H1 (cell line): ENCODE results near the gene MRPL40. TPM values are rescaled to one million over a fixed set of nuclear protein-coding genes. Genes with fewer than 3 reads are reported as not detected.

Source experiments
- CTCF ChIA-PET: fragments of 300-600 bp; sonication (Branson Sonifier 250); formaldehyde crosslinking; loops from one replicate; lab custom pipeline; 2021; ENCODE audit not compliant: partially characterized antibody; lab: Charles Lee
- POLR2A ChIA-PET: fragments of 300-600 bp; sonication (Branson Sonifier 250); formaldehyde crosslinking; loops from one replicate; lab custom pipeline; 2021; ENCODE audit warnings: inconsistent platforms; ENCODE audit not compliant: partially characterized antibody; lab: Charles Lee
- DNase-seq, 2 experiments: peaks; one replicate each; pipeline versions ENCODE4 v3.0.0 to v3.0.0-alpha.2; 2010 to 2022; ENCODE audit warnings: low spot score in 2 of 2, low read depth in 1 of 2, mixed read lengths in 1 of 2
- FAIRE-seq: peaks from 2 replicates; lab custom pipeline; 2011; peaks lifted over from hg19 to GRCh38; lab: Jason Lieb, UNC
- H2AFZ ChIP-seq: 2 replicates; pipeline ENCODE4 v1.8.1; 2012; ENCODE audit warnings: low read length, inconsistent platforms
- H2AK5ac ChIP-seq: 2 replicates; pipeline ENCODE4 v1.6.1; 2013; ENCODE audit warnings: low read depth, low read length
- H2BK120ac ChIP-seq: replicated peaks from 2 replicates; pipeline ENCODE3; 2013; ENCODE audit warnings: low read depth, low read length, inconsistent platforms
- H2BK12ac ChIP-seq: 2 replicates; pipeline ENCODE4 v1.6.1; 2013; ENCODE audit warnings: low read depth, low read length
- H2BK15ac ChIP-seq: 2 replicates; pipeline ENCODE4 v1.6.1; 2013; ENCODE audit warnings: low read length
- H2BK20ac ChIP-seq: 2 replicates; pipeline ENCODE4 v1.6.1; 2013; ENCODE audit warnings: low read length
- H2BK5ac ChIP-seq: 2 replicates; pipeline ENCODE4 v1.6.1; 2013; ENCODE audit warnings: low read depth, low read length
- H3K14ac ChIP-seq: 2 replicates; pipeline ENCODE4 v1.6.1; 2013; ENCODE audit warnings: inconsistent platforms; ENCODE audit not compliant: insufficient read length
- H3K18ac ChIP-seq: 2 replicates; pipeline ENCODE4 v1.6.1; 2013; ENCODE audit warnings: low read length; ENCODE audit errors: extremely low read depth
- H3K23ac ChIP-seq: 2 replicates; pipeline ENCODE4 v1.6.1; 2013; ENCODE audit warnings: inconsistent platforms; ENCODE audit not compliant: insufficient read length
- H3K23me2 ChIP-seq: 2 replicates; pipeline ENCODE4 v1.6.1; 2013; ENCODE audit warnings: low read depth, low read length
- H3K27ac ChIP-seq: 2 replicates; pipeline ENCODE4 v1.6.1; 2011; ENCODE audit warnings: low read depth, low read length, inconsistent platforms
- H3K27me3 ChIP-seq, 4 experiments: replicated peaks in 1 of 4; 1 replicate in 1 of 4; 2 replicates in 3 of 4; pipeline versions ENCODE4 v1.6.1 to v1.8.1; 2011 to 2013; ENCODE audit warnings: low read length in 3 of 4, mild to moderate bottlenecking in 3 of 4, inconsistent platforms in 2 of 4, mixed read lengths in 2 of 4, moderate library complexity in 1 of 4; ENCODE audit not compliant: control insufficient read depth in 3 of 4, insufficient read depth in 3 of 4; ENCODE audit errors: extremely low read depth in 1 of 4
- H3K36me3 ChIP-seq, 4 experiments: 2 replicates each; pipeline versions ENCODE4 v1.6.1 to v1.8.1; 2011 to 2013; ENCODE audit warnings: mild to moderate bottlenecking in 4 of 4, low read length in 3 of 4, moderate library complexity in 2 of 4, control low read depth in 1 of 4, inconsistent platforms in 1 of 4; ENCODE audit not compliant: insufficient read depth in 4 of 4, control insufficient read depth in 2 of 4
- H3K4ac ChIP-seq: replicated peaks from 2 replicates; pipeline ENCODE3; 2013; ENCODE audit warnings: low read length, low read depth, mixed read lengths, inconsistent platforms; ENCODE audit not compliant: insufficient read length
- H3K4me1 ChIP-seq, 4 experiments: replicated peaks in 1 of 4; 1 replicate in 1 of 4; 2 replicates in 3 of 4; pipeline versions ENCODE4 v1.6.1 to v1.8.1; 2011 to 2013; ENCODE audit warnings: low read length in 3 of 4, inconsistent platforms in 2 of 4, mixed read lengths in 1 of 4; ENCODE audit not compliant: insufficient read depth in 4 of 4, control insufficient read depth in 3 of 4
- H3K4me2 ChIP-seq, 2 experiments: 2 replicates each; pipeline versions ENCODE4 v1.6.1 to v1.8.1; 2011 to 2013; ENCODE audit warnings: low read depth in 2 of 2, low read length in 2 of 2, control low read depth in 1 of 2, inconsistent platforms in 1 of 2, mild to moderate bottlenecking in 1 of 2; ENCODE audit not compliant: insufficient read depth in 1 of 2
- H3K4me3 ChIP-seq, 4 experiments: fragments of 200-600, 300-600 bp in 1 of 4; sonication (generic), shearing (Covaris generic), sonication (Bioruptor Twin) in 1 of 4; 2 replicates each; pipeline versions ENCODE4 v1.5.1 to v1.8.1; 2011 to 2016; ENCODE audit warnings: low read length in 4 of 4, low read depth in 3 of 4, control low read depth in 2 of 4, inconsistent platforms in 2 of 4, mild to moderate bottlenecking in 2 of 4, mixed read lengths in 1 of 4, moderate library complexity in 1 of 4; ENCODE audit not compliant: insufficient read depth in 2 of 4; ENCODE audit errors: extremely low read depth in 1 of 4
- H3K56ac ChIP-seq: replicated peaks from 2 replicates; pipeline ENCODE3; 2013; ENCODE audit warnings: low read depth, mild to moderate bottlenecking, mixed read lengths, low read length, inconsistent platforms; ENCODE audit not compliant: insufficient read length
- H3K79me1 ChIP-seq: 2 replicates; pipeline ENCODE4 v1.6.1; 2013; ENCODE audit warnings: low read depth, low read length, control low read depth
- H3K79me2 ChIP-seq, 2 experiments: 2 replicates each; pipeline versions ENCODE4 v1.6.1 to v1.8.1; 2012 to 2013; ENCODE audit warnings: low read length in 2 of 2, mild to moderate bottlenecking in 2 of 2, inconsistent platforms in 1 of 2; ENCODE audit not compliant: insufficient read depth in 2 of 2, control insufficient read depth in 1 of 2
- H3K9ac ChIP-seq, 4 experiments: replicated peaks in 1 of 4; 1 replicate in 1 of 4; 2 replicates in 3 of 4; pipeline versions ENCODE4 v1.6.1 to v1.8.1; 2011 to 2013; ENCODE audit warnings: low read depth in 3 of 4, low read length in 3 of 4, control low read depth in 2 of 4, mild to moderate bottlenecking in 2 of 4, moderate library complexity in 2 of 4, inconsistent platforms in 1 of 4; ENCODE audit errors: extremely low read depth in 1 of 4
- H3K9me3 ChIP-seq, 2 experiments: 2 replicates each; pipeline versions ENCODE4 v1.6.1 to v1.8.1; 2012 to 2013; ENCODE audit warnings: mild to moderate bottlenecking in 2 of 2, moderate library complexity in 2 of 2, control low read depth in 1 of 2, inconsistent platforms in 1 of 2, low read depth in 1 of 2, low read length in 1 of 2, mixed read lengths in 1 of 2; ENCODE audit not compliant: insufficient read depth in 2 of 2
- H4K20me1 ChIP-seq, 2 experiments: replicated peaks in 1 of 2; 2 replicates each; pipeline versions ENCODE3 to v1.8.1; 2011 to 2013; ENCODE audit warnings: inconsistent platforms in 2 of 2, low read length in 2 of 2, mild to moderate bottlenecking in 1 of 2; ENCODE audit not compliant: insufficient read depth in 2 of 2, control insufficient read depth in 1 of 2
- H4K5ac ChIP-seq: 2 replicates; pipeline ENCODE4 v1.6.1; 2013; ENCODE audit warnings: low read length, low read depth, mixed read lengths, inconsistent platforms; ENCODE audit not compliant: insufficient read length
- H4K8ac ChIP-seq: 2 replicates; pipeline ENCODE4 v1.8.0; 2013; ENCODE audit warnings: mild to moderate bottlenecking, moderate library complexity, low read length, inconsistent platforms; ENCODE audit not compliant: insufficient read depth; ENCODE audit errors: extremely low read depth
- H4K91ac ChIP-seq: replicated peaks from 2 replicates; pipeline ENCODE3; 2013; ENCODE audit warnings: low read length, mixed read lengths, inconsistent platforms; ENCODE audit not compliant: insufficient read length
- EGR1 ChIP-seq: IDR thresholded peaks from 2 replicates; pipeline ENCODE4 v1.6.1; 2011; ENCODE audit warnings: low read depth, low read length, borderline replicate concordance
- GABPA ChIP-seq: IDR thresholded peaks from 2 replicates; pipeline ENCODE4 v1.6.1; 2011; ENCODE audit warnings: mild to moderate bottlenecking, low read length, moderate library complexity, borderline replicate concordance; ENCODE audit not compliant: insufficient read depth
- HDAC2 ChIP-seq, 2 experiments: fragments of 300-600 bp in 1 of 2; sonication (generic) in 1 of 2; IDR thresholded peaks; 2 replicates each; pipeline ENCODE4 v1.6.1; 2011 to 2012; ENCODE audit warnings: low read depth in 2 of 2, low read length in 2 of 2, mild to moderate bottlenecking in 2 of 2, moderate library complexity in 2 of 2, borderline replicate concordance in 1 of 2, inconsistent platforms in 1 of 2
- KDM4A ChIP-seq: IDR thresholded peaks from one replicate; pipeline ENCODE4 v1.7.1; 2012; ENCODE audit warnings: low read depth, mild to moderate bottlenecking, moderate library complexity, low read length, inconsistent platforms; ENCODE audit not compliant: severe bottlenecking
- SP2 ChIP-seq: IDR thresholded peaks from 2 replicates; pipeline ENCODE4 v1.6.1; 2012; ENCODE audit warnings: mild to moderate bottlenecking, low read length, inconsistent platforms
- TCF12 ChIP-seq: IDR thresholded peaks from 2 replicates; pipeline ENCODE4 v1.6.1; 2011; ENCODE audit warnings: low read depth, mild to moderate bottlenecking, low read length
- whole genome bisulfite sequencing, 2 experiments: shearing (Covaris generic) in 1 of 2; methylation state at CpG; one replicate each; pipeline versions ENCODE4 v1.1.6 to v1.1.7; 2013 to 2015; ENCODE audit warnings: low lambda C conversion rate in 2 of 2, mixed read lengths in 2 of 2, inconsistent platforms in 1 of 2, low coverage in 1 of 2, missing lambda C conversion rate in 1 of 2; ENCODE audit not compliant: insufficient replicate concordance in 2 of 2, insufficient coverage in 1 of 2, insufficient read length in 1 of 2; ENCODE audit errors: extremely low coverage in 1 of 2, missing lambda C conversion rate in 1 of 2; 5-methylcytosine and 5-hydroxymethylcytosine counted together
- polyA plus RNA-seq, 7 experiments: library from polyadenylated mRNA; depleted of rRNA in 3 of 7; stranded (reverse) in 5 of 7; unstranded in 2 of 7; fragments of >200 nt in 5 of 7; fragments of 200-250 nt in 2 of 7; gene quantifications; 1 replicate in 5 of 7; 2 replicates in 1 of 7; 4 replicates in 1 of 7; pipeline versions ENCODE4 v1.2.1 to v1.2.3, GENCODE V29; 2011 to 2013; ENCODE audit warnings: missing spikeins in 2 of 7, mixed read lengths in 2 of 7
- total RNA-seq: library from RNA; stranded (reverse); fragmentation: NEBNext Ultra II Directional; extraction: Animal tissue kit (Norgen Biotek cat#: 25700); gene quantifications from 2 replicates; pipeline ENCODE4 v1.2.1, GENCODE V29; 2021

Gene MRPL40
- total and polyA plus RNA-seq, 2 of the 8 experiments (the other 6 are each of a cell fraction or from before 2014, with no cell fraction given) = 12.4 to 14.5 TPM

- no peak for FAIRE-seq
- WGBS, 2 experiments = 89% methylated on average over 4 of the region's 4 CpGs; no CpG with 5 or more reads in 1 of the 2 experiments
- CTCF ChIA-PET = no interaction called here
- TF ChIP-seq EGR1 (no peak), GABPA (no peak), TCF12 (no peak), SP2 (no peak), KDM4A (no peak), HDAC2 (IDR thresholded peaks at IDR 0.05; ENCODE audit: borderline replicate concordance in 1 of 2, low read depth in 2 of 2, low read length in 2 of 2) (no peak)
Measured at GRCh38 chr22:19402642-19403191, 29.6 kb upstream of the MRPL40 start.

More at GRCh38 chr22:19402642-19403191, 29.6 kb upstream of the MRPL40 start:
- no peak for DNase-seq
- no peak overlapping the region for H3K4me2 ChIP-seq
- POLR2A ChIA-PET = no interaction called here
- H4K5ac ChIP-seq = no peak overlapping the region
- no peak overlapping the region for H3K27ac ChIP-seq
- H4K91ac ChIP-seq = no peak overlapping the region
- no peaks in the 10 kb centered on the region for H3K79me2 ChIP-seq
- H3K36me3 ChIP-seq = peaks cover 8 to 36% (median 25%) of the 10 kb centered on the region in 4 experiments; a peak in 7 of 8 replicates
- H2AK5ac ChIP-seq = no peak overlapping the region
- no peak overlapping the region for H2BK12ac ChIP-seq
- H2BK120ac ChIP-seq = no peak overlapping the region
- H3K9ac ChIP-seq = no peak overlapping the region
- H2BK15ac ChIP-seq = no peak overlapping the region
- no peaks in the 10 kb centered on the region for H3K9me3 ChIP-seq
- H3K23me2 ChIP-seq = no peaks in the 10 kb centered on the region
- no peaks in the 10 kb centered on the region for H3K27me3 ChIP-seq
- no peak overlapping the region for H3K56ac ChIP-seq
- H2BK5ac ChIP-seq = no peak overlapping the region
- H3K18ac ChIP-seq = no peak overlapping the region
- H4K20me1 ChIP-seq = peaks cover 2 to 11% of the 10 kb centered on the region in 2 experiments
- H3K14ac ChIP-seq = no peak overlapping the region
- H2BK20ac ChIP-seq = no peak overlapping the region
- H3K23ac ChIP-seq = no peak overlapping the region
- H3K79me1 ChIP-seq = no peaks in the 10 kb centered on the region
- H3K4ac ChIP-seq = no peak overlapping the region
- no peak overlapping the region for H3K4me3 ChIP-seq
- H3K4me1 ChIP-seq = no peaks in the 10 kb centered on the region
- no peak overlapping the region for H4K8ac ChIP-seq
- no peak overlapping the region for H2AFZ ChIP-seq
